Fibroblast of the aortic adventitia (primary cell): ENCODE measurements around the gene L3MBTL1. TPM values are rescaled to one million over a fixed set of nuclear protein-coding genes. Genes with fewer than 3 reads are reported as not detected.
A peak's percentile ranks its signal among the peaks of the same experiment; 100 is the strongest.

Experiments used
- DNase-seq: peaks from one replicate; pipeline ENCODE4 v3.0.0-alpha.2; 2010; ENCODE audit warnings: low read depth
- H3K4me3 ChIP-seq: 2 replicates; pipeline ENCODE4 v1.5.1; 2011; ENCODE audit warnings: low read depth, mild to moderate bottlenecking, control low read depth, low read length, moderate library complexity
- total RNA-seq: library from RNA; depleted of rRNA; stranded (reverse); fragments of >200 nt; gene quantifications from 2 replicates; pipeline ENCODE4 v1.2.3, GENCODE V29; 2012; ENCODE audit warnings: low replicate concordance
- TF ChIP-seq, protein P1 (sequence below): IDR thresholded peaks from 2 replicates; pipeline ENCODE4 v1.5.1; 2011; ENCODE audit warnings: mild to moderate bottlenecking, low read length, control low read depth, inconsistent platforms; ENCODE audit not compliant: insufficient read depth

The L3MBTL1 gene
- total RNA-seq, 1 donor: 8.9 TPM

DNA sequence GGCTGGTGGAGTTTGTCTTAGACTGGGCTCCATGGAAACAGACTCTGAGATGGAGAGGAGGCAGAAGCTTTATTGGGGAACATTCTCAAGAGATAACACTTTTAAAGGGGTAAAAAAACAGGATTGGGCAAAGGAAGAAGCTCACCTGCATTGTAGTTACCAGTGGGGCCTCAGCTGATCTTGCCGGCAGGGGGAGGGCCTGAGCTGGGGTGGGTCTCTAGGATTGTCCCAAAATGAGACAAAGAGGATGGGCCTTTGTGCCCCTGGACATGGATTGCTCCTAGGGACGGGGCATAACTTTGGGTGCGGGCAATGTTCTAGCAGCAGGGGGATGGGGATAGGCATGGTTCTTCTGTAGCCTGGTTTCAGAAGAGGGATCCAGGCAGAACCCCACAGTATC is 63.8 kb downstream of the L3MBTL1 start:
- TF ChIP-seq, protein P1, sequence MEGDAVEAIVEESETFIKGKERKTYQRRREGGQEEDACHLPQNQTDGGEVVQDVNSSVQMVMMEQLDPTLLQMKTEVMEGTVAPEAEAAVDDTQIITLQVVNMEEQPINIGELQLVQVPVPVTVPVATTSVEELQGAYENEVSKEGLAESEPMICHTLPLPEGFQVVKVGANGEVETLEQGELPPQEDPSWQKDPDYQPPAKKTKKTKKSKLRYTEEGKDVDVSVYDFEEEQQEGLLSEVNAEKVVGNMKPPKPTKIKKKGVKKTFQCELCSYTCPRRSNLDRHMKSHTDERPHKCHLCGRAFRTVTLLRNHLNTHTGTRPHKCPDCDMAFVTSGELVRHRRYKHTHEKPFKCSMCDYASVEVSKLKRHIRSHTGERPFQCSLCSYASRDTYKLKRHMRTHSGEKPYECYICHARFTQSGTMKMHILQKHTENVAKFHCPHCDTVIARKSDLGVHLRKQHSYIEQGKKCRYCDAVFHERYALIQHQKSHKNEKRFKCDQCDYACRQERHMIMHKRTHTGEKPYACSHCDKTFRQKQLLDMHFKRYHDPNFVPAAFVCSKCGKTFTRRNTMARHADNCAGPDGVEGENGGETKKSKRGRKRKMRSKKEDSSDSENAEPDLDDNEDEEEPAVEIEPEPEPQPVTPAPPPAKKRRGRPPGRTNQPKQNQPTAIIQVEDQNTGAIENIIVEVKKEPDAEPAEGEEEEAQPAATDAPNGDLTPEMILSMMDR: no peak
- H3K4me3 ChIP-seq: no peak overlapping the region
- no peak for DNase-seq

DNA sequence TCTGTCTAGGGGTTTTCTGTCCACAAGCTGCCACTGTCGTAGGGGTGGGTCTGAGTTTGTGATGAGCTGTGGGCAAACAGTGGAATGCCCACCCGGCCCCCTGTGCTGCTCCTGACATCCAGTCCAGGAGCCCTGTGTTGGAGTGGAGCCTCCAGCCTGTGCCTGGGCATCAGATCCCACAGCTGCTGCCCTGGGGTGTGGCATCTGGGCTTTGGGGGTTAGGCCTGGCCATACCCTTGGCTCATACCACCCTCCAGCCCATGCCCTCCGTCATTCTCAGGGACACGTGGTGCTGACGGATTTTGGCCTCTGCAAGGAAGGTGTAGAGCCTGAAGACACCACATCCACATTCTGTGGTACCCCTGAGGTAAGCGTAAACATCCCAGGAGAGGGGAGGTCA is 64.3 kb downstream of the L3MBTL1 start:
- TF ChIP-seq, protein P1: no peak
- no peak overlapping the region for H3K4me3 ChIP-seq
- no peak for DNase-seq

DNA sequence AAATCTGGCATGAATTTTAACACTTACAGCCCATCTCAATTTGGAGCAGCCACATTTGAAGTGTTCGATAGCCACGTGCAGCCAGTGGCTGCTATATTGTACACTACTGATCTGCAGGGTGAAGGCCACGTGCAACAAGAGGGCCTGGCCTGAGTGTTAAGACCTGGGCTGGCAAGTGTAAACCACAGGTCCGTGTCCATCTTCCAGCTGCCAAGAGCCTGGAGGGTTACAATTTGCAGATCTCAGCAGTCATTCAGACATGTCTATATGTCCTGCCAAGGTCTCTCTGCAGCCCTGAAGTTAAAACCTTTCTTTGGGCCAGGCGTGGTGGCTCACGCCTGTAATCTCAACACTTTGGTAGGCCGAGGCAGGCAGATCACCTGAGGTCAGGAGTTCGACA is 65.4 kb downstream of the L3MBTL1 start:
- no peak for DNase-seq
- TF ChIP-seq, protein P1: no peak
- no peak overlapping the region for H3K4me3 ChIP-seq

DNA sequence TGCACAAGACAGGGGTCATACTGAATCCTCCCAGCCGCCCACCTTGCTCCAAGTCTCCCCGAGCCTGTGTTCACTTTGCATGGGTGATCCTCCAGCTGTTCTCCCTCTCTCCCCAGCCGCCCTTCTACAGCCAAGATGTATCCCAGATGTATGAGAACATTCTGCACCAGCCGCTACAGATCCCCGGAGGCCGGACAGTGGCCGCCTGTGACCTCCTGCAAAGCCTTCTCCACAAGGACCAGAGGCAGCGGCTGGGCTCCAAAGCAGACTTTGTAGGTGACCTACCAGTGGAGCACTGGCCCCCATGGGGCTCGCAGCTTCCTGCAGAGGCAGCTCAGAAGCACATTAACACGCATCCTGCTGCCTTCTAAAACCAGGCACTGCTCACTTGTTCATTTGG is 68.6 kb downstream of the L3MBTL1 start:
- H3K4me3 ChIP-seq: no peak overlapping the region
- TF ChIP-seq, protein P1: no peak

DNA sequence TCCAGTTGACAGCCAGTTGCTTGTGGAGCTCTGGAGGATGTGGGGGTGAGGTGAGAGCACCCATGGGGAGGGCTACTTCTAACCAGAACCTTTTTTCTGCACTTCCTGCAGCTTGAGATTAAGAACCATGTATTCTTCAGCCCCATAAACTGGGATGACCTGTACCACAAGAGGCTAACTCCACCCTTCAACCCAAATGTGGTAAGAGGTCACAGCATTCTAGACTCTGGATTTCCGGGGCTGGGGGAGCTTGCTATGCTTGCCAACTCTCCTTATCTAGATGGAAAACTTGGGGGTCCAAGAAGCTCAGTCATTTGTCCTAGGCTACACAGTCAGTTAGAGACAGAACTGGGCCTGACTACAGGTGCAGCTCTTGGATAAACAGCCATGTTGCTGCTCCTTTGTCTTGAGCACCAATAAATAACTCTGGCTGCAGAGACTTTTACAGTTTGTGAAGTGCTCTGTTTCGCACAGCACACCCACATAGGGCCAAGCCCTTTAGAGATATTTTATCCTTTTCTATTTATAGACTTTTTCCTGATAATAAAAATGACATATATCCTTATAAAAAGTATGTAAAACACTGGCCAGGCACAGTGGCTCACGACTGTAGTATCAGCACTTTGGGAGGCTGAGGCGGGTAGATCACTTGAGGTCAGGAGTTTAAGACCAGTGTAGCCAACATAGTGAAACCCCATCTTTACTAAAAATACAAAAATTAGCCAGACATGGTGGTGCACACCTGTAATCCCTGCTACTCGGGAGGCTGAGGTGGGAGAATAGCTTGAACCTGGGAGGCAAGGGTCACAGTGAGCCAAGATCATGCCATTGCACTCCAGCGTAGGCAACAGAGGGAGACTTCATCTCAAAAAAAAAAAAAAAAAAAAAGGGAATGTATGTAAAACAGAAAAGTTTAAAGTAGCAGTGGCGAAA is 72.6 kb downstream of the L3MBTL1 start:
- no peak overlapping the region for H3K4me3 ChIP-seq
- TF ChIP-seq, protein P1: no peak
- DNase-seq: peak; percentile 9

More for the DNA sequence above, 68.6 kb downstream of the L3MBTL1 start:
- DNase-seq: no peak

DNA sequence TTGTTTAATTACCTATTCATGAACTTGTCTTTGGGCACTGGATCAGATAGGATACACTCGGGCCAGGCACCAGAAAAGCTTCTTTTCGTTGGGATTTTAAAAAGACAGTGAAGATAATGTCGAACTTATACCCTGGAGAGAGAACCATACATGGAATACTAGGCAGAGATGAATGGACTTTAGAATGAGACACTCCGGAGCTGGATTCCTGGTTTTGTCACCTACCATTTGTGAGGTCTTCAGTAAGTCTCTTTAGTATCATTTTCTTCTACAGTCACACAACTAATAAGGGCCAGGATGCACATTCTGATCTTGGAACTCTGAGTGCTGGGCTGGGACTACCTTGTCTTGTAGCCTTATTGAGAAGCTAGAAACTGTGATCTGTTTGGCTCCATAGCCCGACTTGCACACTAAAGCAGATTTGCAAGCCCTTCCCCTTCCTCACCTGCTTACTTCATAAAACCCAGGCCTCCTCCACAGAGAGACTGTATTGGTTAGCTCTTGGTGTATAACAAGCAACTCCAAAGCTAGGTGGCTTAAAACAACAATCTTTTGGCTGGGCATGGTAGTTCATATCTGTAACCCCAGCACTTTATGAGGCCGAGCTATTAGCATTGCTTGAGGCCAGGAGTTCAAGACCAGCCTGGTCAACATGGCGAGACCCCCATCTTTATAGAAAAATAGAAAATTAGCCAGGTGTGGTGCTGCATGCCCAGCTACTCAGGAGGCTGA is 75.8 kb downstream of the L3MBTL1 start:
- TF ChIP-seq, protein P1: no peak
- no peak for DNase-seq
- H3K4me3 ChIP-seq: no peak overlapping the region
